ENCODE results near the gene ARPP21.

ARPP21 gene

DNA sequence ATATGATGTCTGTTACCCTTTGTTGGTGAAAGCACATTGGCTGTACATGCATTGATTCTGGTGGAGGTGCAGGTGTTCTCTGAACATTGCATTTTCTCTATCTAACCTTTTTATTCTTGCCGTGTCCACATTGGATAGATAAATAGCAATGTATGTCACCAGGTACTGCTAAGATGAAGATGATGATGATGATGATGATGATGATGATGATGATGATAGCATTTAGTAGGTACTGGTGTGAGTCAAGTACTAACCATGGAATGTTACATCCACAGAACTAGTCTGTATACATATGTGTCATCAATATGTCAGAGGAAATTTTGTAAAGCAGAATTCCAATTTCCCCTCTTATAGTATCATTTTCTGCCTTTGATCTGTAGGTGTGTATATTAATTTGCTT is 36.3 kb downstream of the ARPP21 start:
- DNase-seq (ENCODE audit: low read depth in 2 of 2), result no peak

DNA sequence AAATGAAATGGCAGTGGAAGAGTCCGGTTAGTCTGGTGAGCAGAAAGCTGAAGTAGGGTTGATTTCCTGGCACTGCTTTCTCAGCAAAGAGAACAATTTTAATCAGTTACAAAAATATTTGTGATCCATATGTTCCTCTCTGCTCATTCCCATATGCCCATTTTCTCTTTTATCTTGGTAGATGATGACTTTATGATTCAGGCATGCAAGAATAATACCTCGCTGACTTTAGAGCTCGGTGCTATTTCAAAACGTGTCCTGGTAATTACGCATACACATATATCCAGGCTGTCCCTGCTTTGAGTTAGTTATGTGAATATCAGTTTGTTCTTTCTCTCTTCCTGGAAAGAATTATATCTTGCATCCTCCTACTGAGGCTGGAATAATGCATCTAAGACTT is 38.5 kb downstream of the ARPP21 start:
- peak in 1 of 2 experiments; percentile 7 for DNase-seq (ENCODE audit: low read depth in 2 of 2)

- DNase-seq (ENCODE audit: low read depth in 2 of 2), result no peak
Measured at GRCh38 chr3:35678643-35679161, 39.4 kb downstream of the ARPP21 start.

DNA sequence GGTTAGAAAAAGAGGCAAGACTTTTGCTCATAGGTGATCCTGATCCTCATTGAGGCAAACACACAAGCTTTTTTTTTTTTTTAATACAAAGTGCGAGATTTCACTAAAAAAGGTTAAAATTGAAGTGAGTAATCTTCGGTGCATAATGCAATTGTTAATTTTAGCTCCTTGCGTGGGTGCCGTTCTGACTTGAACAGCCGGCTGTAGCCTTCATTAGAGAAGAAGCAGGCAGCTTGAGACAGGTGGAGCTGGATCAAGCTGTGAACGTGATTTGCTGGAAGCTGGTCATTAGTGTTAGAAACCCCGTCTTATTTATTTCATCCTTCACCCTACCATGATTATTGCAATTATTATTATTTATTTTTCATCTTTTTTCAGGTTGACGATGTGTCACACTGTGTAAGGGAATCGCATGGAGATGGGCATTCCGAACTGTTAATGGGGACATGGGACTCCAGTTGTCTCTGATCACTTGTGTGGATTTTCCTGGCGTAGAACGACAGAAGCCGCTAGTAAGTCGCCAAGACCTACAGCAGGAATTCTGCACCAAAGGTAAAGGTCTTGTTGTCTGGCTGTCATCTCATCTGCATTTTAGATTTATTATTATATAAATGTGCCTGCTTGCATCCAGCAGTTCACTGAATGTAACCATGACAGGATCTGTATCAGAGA is 40.2 kb downstream of the ARPP21 start:
- no peak for DNase-seq (ENCODE audit: low read depth in 2 of 2)

DNA sequence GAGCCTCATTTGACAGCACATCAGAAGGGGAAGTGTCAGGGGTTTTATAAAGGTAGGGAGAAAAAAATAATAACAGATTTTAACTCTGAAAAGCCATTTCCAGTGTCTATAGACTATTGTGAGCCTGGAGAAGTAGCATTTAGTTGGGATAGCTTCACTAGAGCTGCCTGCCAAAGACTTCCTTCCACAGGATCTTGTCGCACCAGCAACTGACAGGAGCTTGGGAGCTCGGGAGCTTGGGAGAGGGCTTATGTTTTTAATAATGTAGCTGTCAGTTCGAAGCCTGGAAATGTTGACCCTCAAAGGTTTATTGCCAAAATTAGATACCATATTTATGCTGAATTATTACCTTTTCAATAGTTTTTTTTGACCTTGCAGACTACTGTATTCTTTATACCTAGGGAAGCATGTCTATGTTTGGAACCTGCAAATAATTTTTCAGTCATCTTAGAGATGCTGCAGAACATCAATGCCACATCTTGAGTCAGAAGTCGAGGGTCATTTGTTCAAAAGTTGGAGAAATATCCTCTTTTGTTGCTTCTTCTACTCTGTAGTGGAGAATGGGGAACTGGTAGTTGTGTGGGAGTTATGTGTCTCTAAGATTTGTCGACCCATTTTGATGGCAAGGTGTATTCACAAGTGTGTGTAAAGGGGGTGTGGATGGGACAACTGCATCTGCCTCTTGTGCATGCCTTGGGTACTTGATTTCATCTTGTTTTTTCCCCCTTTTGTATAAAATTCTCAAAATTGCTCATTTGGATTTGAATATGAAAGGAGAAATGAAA is 41.7 kb downstream of the ARPP21 start:
- DNase-seq (ENCODE audit: low read depth in 2 of 2), result no peak

GRCh38 chr3:35685153-35685552 is 45.8 kb downstream of the ARPP21 start:
- DNase-seq (ENCODE audit: low read depth in 2 of 2), result no peak

DNA sequence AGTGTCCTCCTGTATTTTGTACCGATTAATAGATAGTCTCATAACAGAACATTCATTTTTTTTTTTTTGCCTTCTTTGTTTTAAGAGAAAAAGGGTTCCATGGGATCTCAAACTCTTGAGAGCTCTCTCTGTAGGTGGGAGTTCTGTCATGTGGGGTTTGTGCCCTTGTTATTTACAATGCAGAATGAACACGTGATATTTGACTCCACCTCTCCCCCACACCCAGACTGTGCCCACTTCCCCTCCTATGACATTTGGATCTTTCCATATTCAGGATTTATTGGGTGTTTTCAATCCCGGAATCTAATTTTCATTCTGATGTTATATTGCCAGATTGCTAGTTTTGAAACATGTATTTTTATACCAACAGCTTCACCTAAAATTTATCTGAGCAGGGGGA is 49.5 kb downstream of the ARPP21 start:
- DNase-seq (ENCODE audit: low read depth in 2 of 2), result no peak

DNA sequence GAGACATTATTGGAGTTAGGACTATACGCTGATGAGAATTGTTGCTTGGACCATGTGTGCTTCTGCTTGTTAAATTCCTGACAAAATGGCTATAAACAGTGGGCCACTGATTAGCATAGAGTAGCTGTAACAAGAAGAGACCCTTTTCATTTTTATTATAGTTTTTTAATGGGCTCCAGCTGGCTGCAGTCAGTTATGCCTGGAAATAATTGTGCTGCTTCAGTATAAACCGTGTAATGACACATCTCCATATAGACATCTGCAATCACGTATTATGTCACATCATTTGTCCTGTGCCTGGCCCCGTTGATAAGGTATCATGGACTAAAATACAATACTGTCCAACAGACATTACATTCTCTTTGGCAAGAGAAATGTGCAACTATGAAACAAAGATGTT is 50.9 kb downstream of the ARPP21 start:
- DNase-seq (ENCODE audit: low read depth in 2 of 2), result no peak

DNA sequence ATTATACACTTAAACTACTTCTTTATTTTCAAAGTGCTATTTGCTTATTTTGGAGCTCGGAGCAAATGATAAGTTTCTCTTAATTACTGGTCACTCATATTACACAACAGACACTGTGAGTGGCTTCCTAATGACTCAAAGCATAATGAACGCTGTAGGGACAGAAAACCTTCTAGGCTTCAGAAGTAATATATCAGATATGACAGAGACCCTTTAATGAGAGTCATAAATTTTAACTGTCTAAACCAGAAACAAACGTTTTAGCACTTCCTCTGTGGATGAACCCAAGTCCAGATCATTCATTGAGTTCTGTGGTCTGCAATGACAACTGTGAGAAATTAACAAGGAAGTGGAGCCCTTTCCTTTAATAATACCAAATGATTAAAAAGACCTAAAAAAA is 66.6 kb downstream of the ARPP21 start:
- DNase-seq (ENCODE audit: low read depth in 2 of 2), result no peak

DNA sequence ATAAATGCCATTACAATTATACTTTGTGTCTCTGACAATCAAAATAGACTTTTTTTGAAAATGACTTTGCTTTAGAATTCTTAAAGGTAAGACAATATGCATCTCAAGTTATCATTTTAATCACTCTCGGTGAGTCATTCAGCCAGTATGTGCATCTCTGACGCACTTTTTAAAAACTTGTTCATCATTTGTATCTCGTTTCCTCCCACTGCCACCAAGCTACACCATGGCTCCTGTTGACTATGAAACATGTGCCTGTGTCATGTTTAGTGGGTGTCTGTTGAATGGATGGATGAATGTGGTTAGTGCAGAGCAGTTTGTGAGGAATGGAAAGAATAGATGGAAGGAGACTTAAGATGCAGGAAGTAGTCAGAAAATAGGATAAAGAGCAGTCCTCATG is 68.6 kb downstream of the ARPP21 start:
- DNase-seq (ENCODE audit: low read depth in 2 of 2), result peak; percentile 5 to 6

DNA sequence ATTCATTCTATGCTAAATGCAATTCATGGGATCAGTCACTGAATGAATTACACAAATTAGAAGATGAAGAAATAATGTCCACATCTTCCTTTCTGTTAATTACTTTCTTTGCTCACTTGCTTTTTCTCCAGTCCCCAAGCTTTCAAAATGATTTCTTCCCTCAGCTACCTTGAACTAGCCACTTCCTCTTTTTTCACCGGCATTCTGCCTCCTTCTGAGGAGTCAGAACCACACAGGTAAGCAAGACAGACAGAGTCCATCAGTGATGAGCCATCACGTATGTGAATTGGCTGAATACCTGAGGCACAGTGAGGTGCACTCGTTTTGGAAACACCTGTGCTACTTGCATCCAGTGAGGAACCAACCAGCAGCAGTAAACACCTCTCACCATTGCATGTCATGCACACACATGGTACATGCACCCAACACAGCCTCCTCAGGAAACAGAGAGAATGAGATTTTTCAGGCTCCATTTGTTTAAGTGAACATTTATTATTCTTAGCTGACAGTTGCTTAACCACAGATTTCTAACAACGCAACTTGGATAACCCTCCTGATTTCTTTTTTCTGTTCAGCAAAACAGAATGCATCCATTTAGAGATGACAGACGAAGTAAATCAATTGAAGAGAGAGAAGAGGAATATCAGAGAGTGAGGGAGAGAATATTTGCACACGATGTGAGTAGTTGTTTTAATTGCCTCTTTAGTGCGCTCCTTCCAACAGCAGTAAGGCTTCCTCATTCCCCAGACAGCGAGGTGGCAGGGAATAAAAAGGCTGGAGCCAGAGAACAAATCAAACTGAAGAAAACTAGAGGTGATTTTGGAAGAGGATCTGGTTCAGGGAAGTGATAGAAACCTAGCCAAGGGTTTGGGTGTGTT is 69.3 kb downstream of the ARPP21 start:
- no peak for DNase-seq (ENCODE audit: low read depth in 2 of 2)

DNA sequence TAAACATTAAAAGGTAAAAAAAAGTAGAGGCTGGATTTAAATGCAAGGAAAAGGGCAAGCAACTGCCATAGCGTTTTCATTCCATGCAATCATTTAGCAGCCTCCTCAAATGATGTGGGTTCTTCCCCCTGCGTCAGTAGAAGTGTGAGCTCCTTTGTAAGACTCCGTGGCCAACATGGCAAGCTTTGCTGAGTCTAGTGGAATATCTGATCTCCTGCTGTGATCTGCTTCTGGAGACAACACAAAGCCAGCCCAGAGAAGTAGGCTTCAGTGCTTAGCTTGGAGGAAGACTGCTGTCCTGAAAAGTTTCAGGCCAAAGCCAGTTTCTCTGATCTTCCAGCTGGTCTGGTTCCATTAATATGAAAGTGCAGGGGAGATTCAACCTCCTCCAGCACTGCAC is 70.4 kb downstream of the ARPP21 start:
- DNase-seq (ENCODE audit: low read depth in 2 of 2), result no peak

DNA sequence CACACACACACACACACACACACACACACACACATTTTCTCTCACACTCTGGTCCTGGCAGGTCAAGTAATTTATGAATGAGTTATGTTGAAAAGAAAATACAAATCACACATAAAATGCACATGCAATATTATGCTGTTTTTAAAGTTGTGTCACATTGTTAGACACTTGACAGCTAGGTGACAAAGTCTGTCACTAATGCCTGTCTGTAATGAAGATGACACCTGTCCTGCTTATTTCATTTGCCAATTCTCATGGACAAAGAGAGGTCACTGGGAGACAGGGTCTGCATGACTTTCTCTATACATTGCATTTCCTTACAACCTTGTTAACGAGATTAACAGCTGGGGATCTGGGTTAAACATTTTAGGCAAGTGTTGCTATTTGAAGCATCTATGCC is 71.2 kb downstream of the ARPP21 start:
- DNase-seq (ENCODE audit: low read depth in 2 of 2), result no peak

- no peak for DNase-seq (ENCODE audit: low read depth in 2 of 2)
Measured at GRCh38 chr3:35718921-35719320, 79.6 kb downstream of the ARPP21 start.

- no peak for DNase-seq (ENCODE audit: low read depth in 2 of 2)
Measured at GRCh38 chr3:35721628-35722027, 82.3 kb downstream of the ARPP21 start.

DNA sequence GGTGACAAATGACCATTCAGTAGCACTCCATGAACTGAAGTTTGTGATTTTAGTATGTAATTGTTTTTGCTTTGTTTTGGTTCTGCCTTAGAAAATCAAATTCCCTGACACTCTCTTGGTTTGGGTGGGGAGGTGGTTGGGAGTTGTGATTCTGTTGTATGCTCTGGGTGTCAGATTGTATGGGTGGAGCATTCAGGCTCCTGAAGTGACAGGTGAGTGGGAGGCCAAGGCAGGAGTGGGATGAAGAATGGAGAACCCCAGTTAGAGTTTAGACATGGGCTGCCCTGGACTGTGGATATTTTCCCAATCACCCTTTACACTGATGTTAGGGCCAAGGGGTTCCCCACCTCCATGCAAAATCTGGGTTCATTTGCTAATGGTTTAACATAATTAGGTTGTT is 83.6 kb downstream of the ARPP21 start:
- DNase-seq (ENCODE audit: low read depth in 2 of 2), result no peak

DNA sequence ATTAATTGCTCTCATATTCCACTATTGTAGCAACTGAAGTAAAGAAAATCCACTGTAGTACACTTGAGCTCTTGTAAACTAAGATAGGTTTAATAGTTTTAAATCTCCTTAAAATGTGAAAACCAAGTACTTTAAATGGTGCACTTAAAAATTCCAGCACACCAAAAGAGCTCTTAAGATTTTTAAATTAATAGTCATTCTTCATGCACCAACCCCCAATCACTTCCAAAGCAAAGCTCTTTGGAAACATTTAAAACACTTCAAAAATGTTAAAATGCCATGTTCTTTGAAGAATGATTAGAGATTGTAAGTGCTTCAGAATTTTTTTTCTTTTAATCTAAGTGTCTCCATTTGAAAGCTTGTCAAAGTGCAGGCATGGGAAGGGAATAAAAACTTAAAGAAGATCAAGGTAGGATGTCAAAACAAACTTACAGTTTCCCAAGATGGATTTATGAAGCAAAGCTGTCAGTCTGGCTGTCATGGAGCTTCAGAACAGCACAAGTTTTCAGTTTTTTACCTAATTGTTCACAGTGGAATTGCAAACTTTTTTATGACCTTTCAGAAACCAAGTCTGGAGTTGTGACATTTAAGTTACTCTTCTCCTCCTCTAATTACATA is 84.3 kb downstream of the ARPP21 start:
- no peak for DNase-seq (ENCODE audit: low read depth in 2 of 2)

DNA sequence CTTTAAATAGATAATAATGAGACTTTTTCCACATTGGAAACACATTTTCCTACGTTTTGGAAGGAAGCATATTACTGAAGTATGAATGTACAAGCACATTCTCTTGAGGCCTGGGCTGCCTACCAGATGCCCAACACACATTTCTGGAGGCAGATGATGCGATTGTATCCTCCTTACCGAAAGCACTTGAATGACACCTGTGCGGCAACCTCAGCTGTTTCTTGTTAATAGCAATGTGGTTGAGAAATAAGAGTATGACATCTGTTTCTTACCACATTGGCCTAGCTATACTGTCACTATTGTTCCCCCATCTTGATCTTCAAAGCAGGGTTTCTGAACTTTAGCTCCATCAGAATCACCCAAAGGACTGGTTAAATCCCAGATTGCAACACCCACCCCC is 84.8 kb downstream of the ARPP21 start:
- no peak for DNase-seq (ENCODE audit: low read depth in 2 of 2)

- DNase-seq (ENCODE audit: low read depth in 2 of 2), result no peak
Measured at GRCh38 chr3:35727179-35727578, 87.9 kb downstream of the ARPP21 start.

DNA sequence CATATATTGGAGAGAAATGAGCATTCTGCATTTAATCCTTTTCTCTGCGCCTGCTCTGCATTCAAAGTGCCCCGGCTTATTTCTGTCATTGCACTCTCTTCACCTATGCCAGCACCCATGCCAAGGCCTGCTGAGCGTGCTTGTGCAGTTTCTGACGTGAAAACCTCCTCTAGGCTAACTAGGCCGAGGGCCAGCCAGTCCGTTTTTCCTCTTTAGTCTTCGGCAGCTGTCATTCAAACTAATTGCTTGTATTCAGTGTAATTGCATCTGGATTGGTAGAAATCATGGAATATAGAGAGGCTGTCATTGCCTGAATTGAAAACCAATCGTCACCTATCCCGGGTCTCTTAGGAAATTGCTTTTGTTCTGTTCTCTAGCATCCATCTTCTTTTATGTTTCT is 94.0 kb downstream of the ARPP21 start:
- no peak for DNase-seq (ENCODE audit: low read depth in 2 of 2)

DNA sequence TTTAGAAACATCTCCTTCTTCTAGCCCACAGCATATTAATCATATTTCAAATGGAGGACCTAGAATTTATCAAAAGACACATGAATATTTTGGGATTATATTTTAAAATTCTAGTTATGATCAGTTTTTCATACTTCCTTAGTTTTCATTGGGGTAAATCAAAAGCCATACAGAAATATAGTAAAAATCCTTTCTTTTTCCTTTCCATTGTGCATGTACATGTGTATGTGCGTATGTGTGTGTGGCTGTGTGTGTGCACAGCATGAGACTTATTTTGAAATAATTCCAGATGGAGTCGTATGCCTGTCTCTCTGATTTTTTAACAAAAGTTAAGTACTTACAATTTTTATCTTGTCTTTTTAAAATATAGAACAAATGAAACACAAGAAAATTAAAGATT is 94.5 kb downstream of the ARPP21 start:
- DNase-seq (ENCODE audit: low read depth in 2 of 2), result no peak

DNA sequence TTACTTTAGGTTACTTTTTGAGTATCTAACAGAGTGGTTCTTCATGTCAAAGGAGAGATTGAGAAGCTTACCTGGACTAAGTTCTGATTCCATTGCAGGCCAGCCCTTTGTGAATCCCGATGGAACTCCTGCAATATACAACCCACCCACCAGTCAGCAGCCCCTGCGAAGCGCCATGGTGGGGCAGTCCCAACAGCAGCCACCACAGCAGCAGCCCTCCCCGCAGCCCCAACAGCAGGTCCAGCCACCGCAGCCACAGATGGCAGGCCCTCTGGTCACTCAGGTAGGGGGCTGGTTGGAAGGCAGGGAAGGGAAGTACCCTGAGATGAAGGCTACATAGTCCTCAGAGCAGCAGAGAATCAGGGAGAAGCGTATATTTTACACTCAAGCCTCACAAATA is 97.8 kb downstream of the ARPP21 start:
- no peak for DNase-seq (ENCODE audit: low read depth in 2 of 2)
